PC-9 (cell line): ENCODE results near the gene NANOS3. TPM values are rescaled to one million over a fixed set of nuclear protein-coding genes. Genes with fewer than 3 reads are reported as not detected.

Experiments
- BruUV-seq: library from RNA; stranded (reverse); fragments of 400-500 nt; replicated peaks from 2 replicates; lab custom pipeline; 2021; lab: Mats Ljungman, UMichigan
- CTCF ChIA-PET: fragments of 300-600 bp; sonication (Branson Sonifier 250); formaldehyde crosslinking; loops from one replicate; lab custom pipeline; 2022; ENCODE audit warnings: antibody characterized with exemption; lab: Charles Lee
- POLR2A ChIA-PET: fragments of 300-600 bp; sonication (Branson Sonifier 250); formaldehyde crosslinking; loops from one replicate; lab custom pipeline; 2022; ENCODE audit warnings: antibody characterized with exemption; ENCODE audit not compliant: unreplicated experiment; lab: Charles Lee
- DNase-seq, 2 experiments: peaks; one replicate each; pipeline versions ENCODE4 v3.0.0 to v3.0.0-alpha.2; 2015 to 2022; ENCODE audit warnings: mixed read lengths in 1 of 2
- H2AFZ ChIP-seq: fragments of 200-600 bp; sonication (generic); 2 replicates; pipeline ENCODE4 v1.8.1; 2017; ENCODE audit warnings: antibody characterized with exemption
- H3F3A ChIP-seq: fragments of 200-600 bp; sonication (generic); 2 replicates; pipeline ENCODE4 v1.8.1; 2017; ENCODE audit warnings: antibody characterized with exemption, mild to moderate bottlenecking, low read depth; ENCODE audit not compliant: insufficient read depth
- H3K27ac ChIP-seq: fragments of 200-600 bp; sonication (generic); 2 replicates; pipeline ENCODE4 v1.6.1; 2016; ENCODE audit warnings: mixed run types
- H3K27me3 ChIP-seq: fragments of 200-600 bp; sonication (generic); 2 replicates; pipeline ENCODE4 v1.6.1; 2016; ENCODE audit warnings: low read depth, mixed run types; ENCODE audit not compliant: insufficient read depth
- H3K36me3 ChIP-seq: fragments of 200-600 bp; sonication (generic); 2 replicates; pipeline ENCODE4 v1.6.1; 2016; ENCODE audit warnings: low read depth, mixed run types
- H3K4me1 ChIP-seq: fragments of 200-600 bp; sonication (generic); replicated peaks from 2 replicates; pipeline ENCODE4 v1.6.1; 2016; ENCODE audit warnings: mixed run types; ENCODE audit not compliant: insufficient read depth
- H3K4me2 ChIP-seq: fragments of 200-600 bp; sonication (generic); 2 replicates; pipeline ENCODE4 v1.6.1; 2017; ENCODE audit warnings: mixed run types
- H3K4me3 ChIP-seq: fragments of 200-600 bp; sonication (generic); 2 replicates; pipeline ENCODE4 v1.6.1; 2016; ENCODE audit warnings: mixed run types
- H3K79me2 ChIP-seq: fragments of 200-600 bp; sonication (generic); 2 replicates; pipeline ENCODE4 v1.6.1; 2017; ENCODE audit warnings: low read depth, mixed run types
- H3K9me2 ChIP-seq: fragments of 200-600 bp; sonication (generic); 2 replicates; pipeline ENCODE4 v1.8.1; 2017; ENCODE audit warnings: mild to moderate bottlenecking; ENCODE audit not compliant: insufficient read depth
- H3K9me3 ChIP-seq: fragments of 200-600 bp; sonication (generic); 2 replicates; pipeline ENCODE4 v1.8.1; 2016; ENCODE audit warnings: low read depth; ENCODE audit not compliant: insufficient read depth
- H4K20me1 ChIP-seq: fragments of 200-600 bp; sonication (generic); 2 replicates; pipeline ENCODE4 v1.8.1; 2017; ENCODE audit not compliant: insufficient read depth
- EZH2 ChIP-seq: fragments of 200-600 bp; sonication (generic); IDR thresholded peaks from 2 replicates; pipeline ENCODE4 v1.8.0; 2017; ENCODE audit warnings: antibody characterized with exemption, low read depth
- intact Hi-C: fragments of 100-400 bp; cut with micrococcal nuclease; formaldehyde crosslinking; loops from one replicate; pipeline ENCODE4 v1.10.0; 2022; ENCODE audit not compliant: unreplicated experiment
- total RNA-seq: library from RNA; stranded (reverse); gene quantifications from 2 replicates; pipeline ENCODE4 v1.2.3, GENCODE V29; 2021
- TF ChIP-seq, protein P1 (sequence below): fragments of 200-600 bp; sonication (generic); conservative IDR thresholded peaks from 2 replicates; pipeline ENCODE4 v1.6.1; 2017; ENCODE audit warnings: mixed run types, antibody characterized with exemption, mild to moderate bottlenecking, moderate library complexity

NANOS3 gene
- total RNA-seq, 1 experiment from 2014 or later = 2.1 TPM

DNA sequence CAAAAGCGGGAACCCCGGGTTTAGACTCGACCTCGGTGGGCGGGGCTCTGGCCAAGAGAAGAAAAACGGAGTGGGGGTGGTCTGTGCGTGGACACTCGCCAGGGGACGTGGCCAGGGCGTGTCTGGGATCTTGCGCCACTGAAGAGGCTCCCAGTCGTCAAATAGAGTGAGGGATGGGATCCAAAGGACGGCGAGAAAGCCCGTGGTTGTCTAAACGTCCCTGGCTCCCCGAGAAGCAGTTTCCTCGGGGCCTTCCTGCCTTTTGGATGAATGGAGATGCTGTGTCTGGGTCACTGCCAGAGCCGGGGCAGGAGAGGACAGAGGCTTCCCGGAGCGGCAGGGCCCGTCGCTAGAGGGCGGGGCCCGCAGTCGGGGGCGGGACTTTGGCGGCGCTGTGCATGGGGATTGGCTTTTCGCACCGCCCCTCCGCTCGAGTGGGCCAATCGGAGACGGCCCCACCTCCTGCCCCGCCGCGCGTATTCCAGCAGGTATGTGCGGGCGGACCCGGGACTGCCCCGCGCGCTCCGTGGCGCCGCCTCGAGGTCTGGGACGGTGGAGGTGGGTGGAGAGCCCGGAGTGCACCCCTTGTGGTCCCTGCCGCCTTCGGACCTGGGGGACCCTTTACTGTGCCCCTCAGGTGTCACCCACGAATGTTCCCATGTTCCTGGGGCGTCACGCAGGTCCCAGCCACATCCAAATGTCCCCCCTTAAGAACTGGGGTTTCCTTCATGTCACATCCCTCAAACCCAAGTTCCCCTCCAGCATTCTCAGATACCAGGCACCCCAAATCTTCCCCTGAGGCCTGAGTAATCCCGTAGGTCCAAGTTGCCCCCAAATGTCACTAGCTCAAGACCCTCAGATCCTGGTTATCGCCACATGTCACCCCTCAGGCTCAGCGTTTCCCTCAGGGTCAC, 43.3 kb upstream of the NANOS3 start:
- Histone ChIP-seq H3K36me3 (peaks cover 13% of the 10 kb centered on the region), H3K9me3 (no peaks in the 10 kb centered on the region), H3F3A (peaks cover 79% of the 10 kb centered on the region), H3K27ac (peak overlapping the region; percentile 59), H3K4me1 (peaks cover 52% of the 10 kb centered on the region), H3K4me3 (peak overlapping the region; percentile 22; the same call in 1 of the 2 replicates), H2AFZ (no peak overlapping the region), H4K20me1 (peaks cover 40% of the 10 kb centered on the region), H3K4me2 (peak overlapping the region; percentile 59), H3K27me3 (no peaks in the 10 kb centered on the region), H3K79me2 (peaks cover 38% of the 10 kb centered on the region), H3K9me2 (no peaks in the 10 kb centered on the region)
- CTCF ChIA-PET = interaction anchor here (0.7 to 0.8 kb wide), 2 partner anchors 29 to 77 kb away, joined by 3 read pairs; no protein-coding TSS in a partner anchor
- TF ChIP-seq, protein P1, sequence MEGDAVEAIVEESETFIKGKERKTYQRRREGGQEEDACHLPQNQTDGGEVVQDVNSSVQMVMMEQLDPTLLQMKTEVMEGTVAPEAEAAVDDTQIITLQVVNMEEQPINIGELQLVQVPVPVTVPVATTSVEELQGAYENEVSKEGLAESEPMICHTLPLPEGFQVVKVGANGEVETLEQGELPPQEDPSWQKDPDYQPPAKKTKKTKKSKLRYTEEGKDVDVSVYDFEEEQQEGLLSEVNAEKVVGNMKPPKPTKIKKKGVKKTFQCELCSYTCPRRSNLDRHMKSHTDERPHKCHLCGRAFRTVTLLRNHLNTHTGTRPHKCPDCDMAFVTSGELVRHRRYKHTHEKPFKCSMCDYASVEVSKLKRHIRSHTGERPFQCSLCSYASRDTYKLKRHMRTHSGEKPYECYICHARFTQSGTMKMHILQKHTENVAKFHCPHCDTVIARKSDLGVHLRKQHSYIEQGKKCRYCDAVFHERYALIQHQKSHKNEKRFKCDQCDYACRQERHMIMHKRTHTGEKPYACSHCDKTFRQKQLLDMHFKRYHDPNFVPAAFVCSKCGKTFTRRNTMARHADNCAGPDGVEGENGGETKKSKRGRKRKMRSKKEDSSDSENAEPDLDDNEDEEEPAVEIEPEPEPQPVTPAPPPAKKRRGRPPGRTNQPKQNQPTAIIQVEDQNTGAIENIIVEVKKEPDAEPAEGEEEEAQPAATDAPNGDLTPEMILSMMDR = no peak; the same call in none of the 2 replicates
- no peak for TF ChIP-seq EZH2
- DNase-seq = peak; percentile 87 to 95
- no TSS peak for BruUV-seq
- POLR2A ChIA-PET = interaction anchor here (0.6 kb wide), 3 partner anchors 11 to 984 kb away, joined by 3 to 9 read pairs (median 6); no protein-coding TSS in a partner anchor
- intact Hi-C loops = loop anchor here (1.0 kb wide), 1 partner anchor 29 kb away; no protein-coding TSS in a partner anchor

- H3K27ac ChIP-seq = peak overlapping the region; percentile 59
- TSS peak; percentile 0 for BruUV-seq
- H2AFZ ChIP-seq = no peak overlapping the region
- peak overlapping the region; percentile 59 for H3K4me2 ChIP-seq
- peaks cover 61% of the 10 kb centered on the region for H3K4me1 ChIP-seq
- H3K79me2 ChIP-seq = peaks cover 46% of the 10 kb centered on the region
- intact Hi-C loops = loop anchor here (1.0 kb wide), 1 partner anchor 28 kb away; no protein-coding TSS in a partner anchor
- peak; percentile 69 to 91 for DNase-seq
- CTCF ChIA-PET = interaction anchor here (0.7 to 0.8 kb wide), 2 partner anchors 28 to 78 kb away, joined by 3 read pairs; no protein-coding TSS in a partner anchor
- H3K36me3 ChIP-seq = peaks cover 15% of the 10 kb centered on the region
- POLR2A ChIA-PET = interaction anchor here (0.6 kb wide), 4 partner anchors 10 to 61 kb away, joined by 4 to 9 read pairs (median 6); partner anchors contain the start of gene C19orf53
- H3K9me3 ChIP-seq = no peaks in the 10 kb centered on the region
- peaks cover 42% of the 10 kb centered on the region for H4K20me1 ChIP-seq
- H3K9me2 ChIP-seq = no peaks in the 10 kb centered on the region
- peaks cover 80% of the 10 kb centered on the region for H3F3A ChIP-seq
- H3K27me3 ChIP-seq = no peaks in the 10 kb centered on the region
- H3K4me3 ChIP-seq = peak overlapping the region; percentile 10; the same call in 1 of the 2 replicates
- TF ChIP-seq, protein P1 = no peak
- TF ChIP-seq EZH2 = no peak
Observed at GRCh38 chr19:13834244-13835069, 42.5 kb upstream of the NANOS3 start.
